CD4-positive, alpha-beta memory T cell (primary cell): ENCODE measurements around the gene FAF1. TPM values are rescaled to one million over a fixed set of nuclear protein-coding genes. Genes with fewer than 3 reads are reported as not detected.
A peak's percentile ranks its signal among the peaks of the same experiment; 100 is the strongest.

Experiments
- CTCF ChIA-PET: fragments of 350-600 bp; sonication (Branson Sonifier 250); formaldehyde crosslinking; loops from one replicate; lab custom pipeline; 2021; ENCODE audit warnings: inconsistent platforms; ENCODE audit not compliant: partially characterized antibody; lab: Charles Lee
- POLR2A ChIA-PET: fragments of 350-600 bp; sonication (Branson Sonifier 250); formaldehyde crosslinking; loops from one replicate; lab custom pipeline; 2021; ENCODE audit not compliant: partially characterized antibody; lab: Charles Lee
- DNase-seq, 5 donors: peaks; one replicate each; pipeline versions ENCODE4 v3.0.0 to v3.0.0-alpha.2; 2020 to 2022; ENCODE audit warnings: mixed read lengths in 1 of 5
- H3K27ac ChIP-seq: one replicate; pipeline ENCODE4 v1.7.0; 2013; ENCODE audit warnings: low read depth, low read length
- H3K27me3 ChIP-seq: 2 replicates; pipeline ENCODE4 v1.7.0; 2013; ENCODE audit warnings: mild to moderate bottlenecking, low read length, moderate library complexity; ENCODE audit not compliant: insufficient read depth
- H3K36me3 ChIP-seq: 2 replicates; pipeline ENCODE4 v1.7.0; 2013; ENCODE audit warnings: mild to moderate bottlenecking, low read length, moderate library complexity; ENCODE audit not compliant: insufficient read depth
- H3K4me1 ChIP-seq: 2 replicates; pipeline ENCODE4 v1.7.0; 2013; ENCODE audit warnings: mild to moderate bottlenecking, low read length, moderate library complexity; ENCODE audit not compliant: insufficient read depth
- H3K4me3 ChIP-seq, 2 donors: one replicate each; pipeline ENCODE4 v1.7.0; 2013; ENCODE audit warnings: low read length in 2 of 2, mild to moderate bottlenecking in 1 of 2
- H3K9me3 ChIP-seq, 2 donors: one replicate each; pipeline ENCODE4 v1.7.0; 2013; ENCODE audit warnings: low read length in 2 of 2, control low read depth in 1 of 2; ENCODE audit not compliant: control insufficient read depth in 1 of 2
- H3K27ac Mint-ChIP-seq, 7 donors: one replicate each; pipeline ENCODE4 v1.8.0; 2020 to 2021; ENCODE audit warnings: mixed read lengths in 7 of 7, mild to moderate bottlenecking in 6 of 7, inconsistent platforms in 3 of 7, moderate library complexity in 3 of 7
- H3K27me3 Mint-ChIP-seq, 2 donors: one replicate each; pipeline ENCODE4 v1.8.0; 2020 to 2021; ENCODE audit warnings: mixed read lengths in 2 of 2
- H3K36me3 Mint-ChIP-seq, 2 donors: one replicate each; pipeline ENCODE4 v1.8.0; 2020 to 2021; ENCODE audit warnings: mixed read lengths in 2 of 2, inconsistent platforms in 1 of 2, mild to moderate bottlenecking in 1 of 2
- H3K4me1 Mint-ChIP-seq, 4 donors: one replicate each; pipeline ENCODE4 v1.8.0; 2020 to 2021; ENCODE audit warnings: mixed read lengths in 4 of 4, mild to moderate bottlenecking in 1 of 4
- H3K4me3 Mint-ChIP-seq, 8 donors: one replicate each; pipeline ENCODE4 v1.8.0; 2020 to 2021; ENCODE audit warnings: mixed read lengths in 8 of 8, mild to moderate bottlenecking in 7 of 8, moderate library complexity in 6 of 8, inconsistent platforms in 3 of 8
- H3K9me3 Mint-ChIP-seq, 8 donors: one replicate each; pipeline ENCODE4 v1.8.0; 2020 to 2021; ENCODE audit warnings: mixed read lengths in 8 of 8, mild to moderate bottlenecking in 5 of 8, inconsistent platforms in 3 of 8, moderate library complexity in 1 of 8
- intact Hi-C: fragments of 100-400 bp; cut with micrococcal nuclease; formaldehyde crosslinking; loops from one replicate; pipeline ENCODE4 v1.15.1; 2023
- polyA plus RNA-seq, 2 donors: library from polyadenylated mRNA; unstranded; fragments of 300-500 nt; fragmentation: Illumina TruSeq; gene quantifications; one replicate each; pipeline ENCODE4 v1.2.3, GENCODE V29; 2021
- total RNA-seq, 2 experiments: library from RNA; stranded (reverse); gene quantifications; one replicate each; pipeline ENCODE4 v1.2.3, GENCODE V29; 2021

The FAF1 gene
- total and polyA plus RNA-seq, 4 experiments from 2014 or later, result 36.0 to 60.2 (median 53.9) TPM

DNA sequence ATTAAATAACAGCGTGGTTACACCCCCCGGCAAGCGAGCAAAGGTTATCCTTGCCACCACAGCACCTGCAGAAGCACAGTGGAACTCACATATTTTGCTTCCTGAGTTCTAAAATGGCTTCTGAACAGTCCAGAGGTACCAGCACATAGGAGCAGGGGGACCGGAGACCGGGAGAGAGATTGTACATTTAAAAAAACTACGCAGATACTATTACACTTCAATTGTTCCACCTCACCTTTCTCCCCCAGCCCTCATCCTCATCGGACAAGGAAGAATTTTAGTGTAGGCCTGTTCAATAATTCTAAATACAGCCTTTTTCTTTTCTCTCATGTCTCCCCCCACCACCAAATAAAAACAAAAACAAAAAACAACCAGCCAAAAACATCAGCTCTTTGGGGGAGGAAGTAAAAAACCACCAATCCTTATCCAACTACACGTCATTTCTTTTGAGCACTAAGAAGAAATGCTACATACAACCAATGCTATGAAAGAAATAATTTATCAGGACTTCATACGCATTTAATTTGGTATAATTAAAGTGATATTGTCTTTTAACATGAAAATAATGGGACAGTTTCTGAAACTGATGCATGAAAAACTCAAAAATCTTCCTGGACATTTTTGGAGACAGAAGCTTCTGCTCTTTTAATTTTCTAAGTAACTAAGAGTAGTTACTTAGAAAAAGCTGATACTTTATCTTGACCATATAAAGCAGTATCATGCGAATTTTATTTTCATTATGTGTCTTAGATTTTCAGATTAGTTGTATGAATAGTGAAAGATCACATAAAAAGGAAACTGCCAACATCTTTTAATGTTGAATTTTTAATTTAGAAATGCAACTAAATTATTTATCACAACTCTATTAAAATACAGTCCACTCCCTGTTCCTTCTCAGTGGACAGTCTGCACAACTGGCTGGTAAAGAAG lies 19.1 kb upstream of the FAF1 start:
- H3K27me3 ChIP-seq, result no peaks in the 10 kb centered on the region
- H3K4me1 ChIP-seq, result peaks cover 23% of the 10 kb centered on the region
- Mint-ChIP-seq H3K27ac (peak overlapping the region; percentile 43 to 90 (median 83)), H3K4me3 (peak overlapping the region; percentile 86 to 92 (median 88)), H3K36me3 (peaks cover 3 to 11% of the 10 kb centered on the region in 2 donors), H3K9me3 (peaks cover 0 to 2% (median 0%) of the 10 kb centered on the region in 8 donors), H3K27me3 (peaks cover 0 to 5% of the 10 kb centered on the region in 2 donors), H3K4me1 (peaks cover 16 to 34% (median 21%) of the 10 kb centered on the region in 4 donors)
- no peaks in the 10 kb centered on the region for H3K9me3 ChIP-seq
- intact Hi-C loops, result no loop called here
- CTCF ChIA-PET, result interaction anchor here (1.0 to 5.4 kb wide), 2 partner anchors 10 to 18 kb away, joined by 3 to 25 read pairs; partner anchors contain the start of gene CDKN2C
- H3K4me3 ChIP-seq, result peak overlapping the region in 1 of 2 donors; percentile 69
- POLR2A ChIA-PET, result interaction anchor here (0.8 to 6.1 kb wide), 4 partner anchors 10 to 257 kb away, joined by 3 to 88 read pairs (median 24); partner anchors contain the start of genes CDKN2C, FAF1 and RNF11
- DNase-seq, result peak in 4 of 5 donors; percentile 24 to 57 (median 36)
- H3K27ac ChIP-seq, result peak overlapping the region; percentile 67
- no peaks in the 10 kb centered on the region for H3K36me3 ChIP-seq

DNA sequence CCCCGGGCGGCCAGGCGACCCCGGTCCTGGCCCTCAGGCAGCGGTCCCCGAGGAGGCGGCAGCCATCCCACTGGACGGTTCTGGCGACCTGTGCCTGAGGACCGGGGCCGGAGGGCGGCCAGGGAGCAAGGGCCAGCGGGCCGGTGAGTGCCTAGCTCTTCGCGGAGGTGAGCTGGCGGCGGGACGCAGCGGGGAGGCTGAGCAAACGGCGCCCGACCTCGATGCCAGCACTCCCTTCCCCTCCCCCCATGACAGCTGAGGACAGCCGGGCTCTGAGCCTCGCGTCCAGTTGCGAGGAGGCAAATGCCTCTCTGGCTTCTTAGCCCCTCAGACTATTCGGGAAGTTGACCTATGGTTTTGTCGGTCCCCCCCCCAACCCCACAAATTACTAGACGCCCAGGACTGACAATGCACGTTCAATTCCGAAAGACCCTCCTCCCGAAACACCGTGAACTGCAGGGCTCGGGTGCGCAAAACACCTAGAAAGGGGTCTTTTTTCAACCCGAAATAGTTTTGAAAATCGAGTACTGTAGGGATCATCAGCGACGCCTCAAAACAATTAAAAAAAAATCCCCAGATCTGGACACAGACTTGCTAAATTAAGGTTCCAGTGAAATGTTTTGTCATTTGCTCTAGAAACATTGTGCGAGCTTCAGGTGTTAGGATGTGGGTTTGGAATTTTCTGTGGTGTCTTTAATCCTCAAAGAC lies 18.2 kb upstream of the FAF1 start:
- Histone ChIP-seq H3K27ac (peak overlapping the region; percentile 67), H3K9me3 (no peaks in the 10 kb centered on the region), H3K27me3 (no peaks in the 10 kb centered on the region), H3K4me1 (peaks cover 23% of the 10 kb centered on the region), H3K36me3 (no peaks in the 10 kb centered on the region), H3K4me3 (peak overlapping the region; percentile 42 to 69)
- Mint-ChIP-seq H3K9me3 (peaks cover 0 to 2% (median 0%) of the 10 kb centered on the region in 8 donors), H3K27ac (peak overlapping the region in 6 of 7 donors; percentile 43 to 90 (median 84)), H3K4me1 (peaks cover 16 to 34% (median 21%) of the 10 kb centered on the region in 4 donors), H3K36me3 (peaks cover 3 to 11% of the 10 kb centered on the region in 2 donors), H3K4me3 (peak overlapping the region; percentile 86 to 92 (median 88)), H3K27me3 (peaks cover 0 to 5% of the 10 kb centered on the region in 2 donors)
- CTCF ChIA-PET, result interaction anchor here (0.7 to 5.4 kb wide), 4 partner anchors 9 to 52 kb away, joined by 3 to 25 read pairs (median 3); partner anchors contain the start of gene CDKN2C
- DNase-seq, result peak in 4 of 5 donors; percentile 22 to 52 (median 34)
- intact Hi-C loops, result no loop called here
- POLR2A ChIA-PET, result interaction anchor here (0.8 to 6.1 kb wide), 4 partner anchors 9 to 257 kb away, joined by 3 to 88 read pairs (median 24); partner anchors contain the start of genes CDKN2C, FAF1 and RNF11

DNA sequence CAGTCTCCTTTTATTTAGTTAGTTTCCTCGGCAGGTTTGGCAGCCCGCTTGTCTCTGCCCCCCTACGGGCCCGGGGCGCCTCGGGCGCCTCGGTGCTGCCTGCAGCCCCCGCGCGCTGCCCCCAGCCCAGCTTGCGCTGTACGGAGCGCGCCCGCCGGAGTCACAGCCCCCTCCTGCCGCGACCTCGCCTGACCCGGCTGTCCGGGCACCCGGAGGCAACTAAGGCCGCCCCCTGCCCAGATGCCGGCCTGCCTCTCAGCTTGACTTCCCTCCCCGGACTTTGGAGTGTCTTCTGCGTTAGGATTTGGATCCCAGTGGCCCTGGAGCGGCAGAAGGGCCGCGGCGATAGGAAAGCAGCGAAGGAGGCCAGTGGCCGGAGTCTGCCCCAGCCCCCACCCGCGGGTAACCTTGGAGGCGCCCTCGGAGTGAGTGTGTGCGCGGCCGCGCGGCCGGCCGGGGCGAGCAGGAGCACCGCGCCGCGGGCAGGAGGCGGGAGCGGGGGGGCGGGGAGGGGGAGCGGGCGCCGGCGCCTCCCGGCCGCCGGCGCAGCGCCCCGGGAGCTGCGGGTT lies 17.6 kb upstream of the FAF1 start:
- H3K27ac ChIP-seq, result peak overlapping the region; percentile 67
- peak overlapping the region; percentile 69 to 92 for H3K4me3 ChIP-seq
- H3K27ac Mint-ChIP-seq, result peak overlapping the region; percentile 53 to 89 (median 76)
- ChIA-PET POLR2A (interaction anchor here (0.8 to 6.1 kb wide), 4 partner anchors 8 to 258 kb away, joined by 3 to 88 read pairs (median 24); partner anchors contain the start of genes CDKN2C, FAF1 and RNF11), CTCF (interaction anchor here (0.7 to 5.4 kb wide), 6 partner anchors 9 to 100 kb away, joined by 3 to 25 read pairs (median 4); partner anchors contain the start of gene CDKN2C)
- H3K4me1 Mint-ChIP-seq, result peaks cover 16 to 34% (median 20%) of the 10 kb centered on the region in 4 donors
- peaks cover 3 to 11% of the 10 kb centered on the region in 2 donors for H3K36me3 Mint-ChIP-seq
- peaks cover 0 to 2% (median 0%) of the 10 kb centered on the region in 8 donors for H3K9me3 Mint-ChIP-seq
- peaks cover 26% of the 10 kb centered on the region for H3K4me1 ChIP-seq
- DNase-seq, result peak; percentile 31 to 38 (median 35)
- H3K9me3 ChIP-seq, result no peaks in the 10 kb centered on the region
- H3K36me3 ChIP-seq, result no peaks in the 10 kb centered on the region
- peak overlapping the region; percentile 78 to 96 (median 91) for H3K4me3 Mint-ChIP-seq
- no peaks in the 10 kb centered on the region for H3K27me3 ChIP-seq
- intact Hi-C loops, result loop anchor here (1.0 kb wide), 2 partner anchors 9 to 17 kb away; partner anchors contain the start of gene FAF1
- peaks cover 0 to 5% of the 10 kb centered on the region in 2 donors for H3K27me3 Mint-ChIP-seq

DNA sequence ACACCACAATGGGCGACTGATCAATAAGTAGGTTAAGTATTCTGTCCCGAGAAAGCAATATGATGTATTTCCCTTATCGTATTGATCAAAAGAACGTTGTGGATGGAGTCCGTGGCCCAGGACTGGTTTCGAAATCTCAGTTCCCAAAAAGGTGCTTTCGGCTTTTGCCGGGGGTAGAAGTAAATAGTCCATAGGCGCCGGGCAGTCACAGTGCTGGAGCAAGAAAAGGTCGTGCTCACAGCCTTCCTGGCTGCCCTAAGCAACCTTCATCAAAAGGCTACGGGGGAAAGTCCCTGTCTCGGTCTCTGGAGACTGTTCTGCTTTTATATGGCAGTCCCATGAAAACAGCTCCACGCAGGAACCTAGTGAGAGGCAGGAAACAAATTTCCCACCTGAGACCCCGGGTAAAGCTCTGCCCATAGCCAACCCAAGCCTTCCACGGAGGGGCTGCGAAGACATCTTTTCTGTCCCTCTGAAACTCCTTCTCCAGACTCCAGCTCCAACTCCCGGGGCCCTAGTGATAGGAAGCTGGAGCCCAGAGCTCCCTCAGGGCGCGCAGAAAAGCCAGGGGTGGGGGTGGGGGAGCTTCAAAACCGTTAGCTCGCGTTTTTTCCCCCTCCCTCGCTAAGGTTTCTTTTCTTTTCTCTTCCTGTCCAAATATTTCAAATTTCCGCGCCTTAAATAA lies 17.0 kb upstream of the FAF1 start:
- POLR2A ChIA-PET, result interaction anchor here (0.6 to 6.1 kb wide), 4 partner anchors 8 to 102 kb away, joined by 3 to 88 read pairs (median 24); partner anchors contain the start of genes CDKN2C and FAF1
- H3K4me3 ChIP-seq, result peak overlapping the region; percentile 69 to 92
- H3K36me3 ChIP-seq, result no peaks in the 10 kb centered on the region
- no peaks in the 10 kb centered on the region for H3K9me3 ChIP-seq
- peaks cover 0 to 5% of the 10 kb centered on the region in 2 donors for H3K27me3 Mint-ChIP-seq
- H3K27me3 ChIP-seq, result no peaks in the 10 kb centered on the region
- intact Hi-C loops, result loop anchor here (1.0 kb wide), 2 partner anchors 9 to 17 kb away; partner anchors contain the start of gene FAF1
- peak overlapping the region; percentile 68 to 89 (median 77) for H3K27ac Mint-ChIP-seq
- CTCF ChIA-PET, result interaction anchor here (0.7 to 5.4 kb wide), 4 partner anchors 8 to 99 kb away, joined by 3 to 25 read pairs (median 4); partner anchors contain the start of gene CDKN2C
- peak overlapping the region; percentile 67 for H3K27ac ChIP-seq
- H3K4me1 ChIP-seq, result peaks cover 28% of the 10 kb centered on the region
- H3K4me3 Mint-ChIP-seq, result peak overlapping the region; percentile 78 to 96 (median 91)
- DNase-seq, result peak in 4 of 5 donors; percentile 27 to 59 (median 36)
- H3K9me3 Mint-ChIP-seq, result peaks cover 0 to 2% (median 0%) of the 10 kb centered on the region in 8 donors
- peaks cover 3 to 11% of the 10 kb centered on the region in 2 donors for H3K36me3 Mint-ChIP-seq
- peaks cover 16 to 34% (median 21%) of the 10 kb centered on the region in 4 donors for H3K4me1 Mint-ChIP-seq

DNA sequence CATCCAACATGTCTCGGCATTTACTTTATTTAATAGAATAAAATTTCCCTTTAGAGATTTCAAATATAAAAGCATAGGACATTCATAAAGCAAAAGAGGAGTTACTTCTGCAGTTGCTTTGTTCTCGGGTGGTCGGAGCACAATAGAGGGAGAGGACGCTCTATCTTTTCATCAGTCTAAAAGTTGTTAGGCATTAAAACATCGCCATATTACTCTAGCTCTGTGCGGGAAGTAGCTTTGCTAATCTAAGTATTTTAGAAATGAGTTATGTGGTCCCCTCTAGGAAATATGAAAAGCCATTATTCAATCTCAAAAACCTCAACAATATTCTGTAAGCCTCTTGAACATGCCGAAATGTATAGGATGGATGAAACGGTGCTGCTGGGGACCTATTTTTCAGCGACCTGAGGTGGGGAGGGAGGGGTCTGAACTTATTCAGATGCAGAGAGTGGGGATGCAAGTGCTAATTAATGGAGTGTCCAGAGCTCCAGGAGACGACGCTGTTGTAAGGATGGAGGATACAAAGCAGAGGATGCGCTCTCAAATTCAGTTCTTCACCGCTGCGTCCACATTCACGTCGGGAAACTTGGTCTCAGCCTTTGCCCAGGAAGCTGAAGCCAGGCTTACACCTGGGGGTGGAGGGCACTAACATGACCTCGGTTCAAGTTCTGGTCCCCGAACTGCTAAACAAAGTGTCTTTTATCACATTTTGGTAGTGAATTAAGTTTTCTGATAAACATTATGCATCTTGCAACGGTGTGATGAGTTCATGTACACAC lies 16.2 kb upstream of the FAF1 start:
- Mint-ChIP-seq H3K9me3 (peaks cover 0 to 2% (median 0%) of the 10 kb centered on the region in 8 donors), H3K4me3 (peak overlapping the region; percentile 78 to 96 (median 91)), H3K27ac (peak overlapping the region; percentile 68 to 89 (median 77)), H3K27me3 (peaks cover 0 to 5% of the 10 kb centered on the region in 2 donors), H3K36me3 (peaks cover 3 to 11% of the 10 kb centered on the region in 2 donors), H3K4me1 (peaks cover 15 to 30% (median 25%) of the 10 kb centered on the region in 4 donors)
- Histone ChIP-seq H3K27ac (peak overlapping the region; percentile 67), H3K36me3 (no peaks in the 10 kb centered on the region), H3K4me3 (peak overlapping the region; percentile 69 to 92), H3K9me3 (no peaks in the 10 kb centered on the region), H3K4me1 (peaks cover 36% of the 10 kb centered on the region), H3K27me3 (no peaks in the 10 kb centered on the region)
- ChIA-PET POLR2A (interaction anchor here (4.1 to 6.1 kb wide), 2 partner anchors 7 to 16 kb away, joined by 44 to 88 read pairs; partner anchors contain the start of genes CDKN2C and FAF1), CTCF (interaction anchor here (1.7 to 5.4 kb wide), 2 partner anchors 7 to 47 kb away, joined by 5 to 25 read pairs; partner anchors contain the start of gene CDKN2C)
- no peak for DNase-seq
- intact Hi-C loops, result no loop called here
